HCT116 (cell line): Measurements from ENCODE around the gene CERS6. TPM values are rescaled to one million over a fixed set of nuclear protein-coding genes. Genes with fewer than 3 reads are reported as not detected.

ENCODE experiments used
- ATAC-seq: fragments of 200-7000 bp; cut with Tn5 transposase; 2 replicates; pipeline ENCODE4 v1.9.1; 2020; ENCODE audit warnings: mild to moderate bottlenecking, moderate library complexity
- BruUV-seq: library from RNA; stranded (reverse); fragments of 400-500 nt; replicated peaks from 2 replicates; lab custom pipeline; 2021; lab: Mats Ljungman, UMichigan
- CTCF ChIA-PET: fragments of 300-600 bp; sonication (Branson Sonifier 250); formaldehyde crosslinking; loops from one replicate; lab custom pipeline; 2021; ENCODE audit warnings: antibody characterized with exemption; lab: Charles Lee
- POLR2A ChIA-PET: fragments of 300-600, 350-600 bp; sonication (Branson Sonifier 250); formaldehyde crosslinking; loops from one replicate; lab custom pipeline; 2021; ENCODE audit warnings: antibody characterized with exemption; lab: Charles Lee
- RAD21 ChIA-PET, 2 experiments: fragments of 300-600 bp; sonication (Branson Sonifier 250); formaldehyde crosslinking; loops; one replicate each; lab custom pipeline; 2023; ENCODE audit warnings: low total read pairs in 2 of 2; ENCODE audit not compliant: uncharacterized antibody in 2 of 2, unreplicated experiment in 2 of 2, low non-redundant PET in 1 of 2; lab: Charles Lee
- DNase-seq: peaks from one replicate; pipeline ENCODE4 v3.0.0-alpha.2; 2010; ENCODE audit warnings: low read depth, low spot score
- H2AFZ ChIP-seq: fragments of 200-600 bp; shearing (Covaris generic), sonication (generic); 2 replicates; pipeline ENCODE4 v1.6.1; 2017; ENCODE audit warnings: low read depth, mixed run types, mixed read lengths, antibody characterized with exemption, low read length; ENCODE audit not compliant: poor library complexity, severe bottlenecking
- H3K27ac ChIP-seq: 2 replicates; pipeline ENCODE4 v1.5.1; 2012; ENCODE audit warnings: low read depth, low read length
- H3K27me3 ChIP-seq: fragments of 200-600 bp; sonication (generic); 2 replicates; pipeline ENCODE4 v1.6.1; 2016; ENCODE audit warnings: mixed run types, low read length, mixed read lengths; ENCODE audit not compliant: insufficient read depth
- H3K36me3 ChIP-seq, 2 experiments: fragments of 200-500 bp in 1 of 2; fragments of 200-600 bp in 1 of 2; sonication (Bioruptor generic) in 1 of 2; sonication (generic) in 1 of 2; 2 replicates each; pipeline versions ENCODE4 v1.5.1 to v1.6.1; 2014 to 2016; ENCODE audit warnings: low read length in 2 of 2, inconsistent platforms in 1 of 2, mixed read lengths in 1 of 2, mixed run types in 1 of 2; ENCODE audit not compliant: insufficient read depth in 2 of 2, control insufficient read depth in 1 of 2
- H3K4me1 ChIP-seq, 2 experiments: fragments of 200-600 bp in 1 of 2; sonication (generic) in 1 of 2; 2 replicates each; pipeline versions ENCODE4 v1.5.1 to v1.6.1; 2012 to 2017; ENCODE audit warnings: low read length in 2 of 2, inconsistent platforms in 1 of 2, mild to moderate bottlenecking in 1 of 2, mixed read lengths in 1 of 2, mixed run types in 1 of 2, moderate library complexity in 1 of 2; ENCODE audit not compliant: insufficient read depth in 2 of 2, control insufficient read depth in 1 of 2
- H3K4me2 ChIP-seq: fragments of 200-600 bp; sonication (generic); 2 replicates; pipeline ENCODE4 v1.6.1; 2017; ENCODE audit warnings: mixed run types, low read length, mixed read lengths
- H3K4me3 ChIP-seq, 2 experiments: fragments of 200-600 bp in 1 of 2; sonication (generic) in 1 of 2; replicated peaks in 1 of 2; 2 replicates each; pipeline ENCODE4 v1.5.1; 2011 to 2016; ENCODE audit warnings: low read length in 2 of 2, control low read depth in 1 of 2, low read depth in 1 of 2, mild to moderate bottlenecking in 1 of 2, mixed read lengths in 1 of 2, mixed run types in 1 of 2
- H3K79me2 ChIP-seq: fragments of 200-600 bp; sonication (generic); 2 replicates; pipeline ENCODE4 v1.6.1; 2017; ENCODE audit warnings: mild to moderate bottlenecking, mixed run types, low read length, moderate library complexity, mixed read lengths; ENCODE audit not compliant: insufficient read depth
- H3K9ac ChIP-seq: fragments of 200-600 bp; sonication (generic); 2 replicates; pipeline ENCODE4 v1.6.1; 2016; ENCODE audit warnings: low read length, mixed read lengths
- H3K9me2 ChIP-seq: fragments of 200-600 bp; sonication (generic), shearing (Covaris generic); 2 replicates; pipeline ENCODE4 v1.6.1; 2017; ENCODE audit warnings: mixed run types, mild to moderate bottlenecking, moderate library complexity; ENCODE audit not compliant: insufficient read depth
- H3K9me3 ChIP-seq, 2 experiments: fragments of 200-500 bp in 1 of 2; fragments of 200-600 bp in 1 of 2; sonication (Bioruptor generic) in 1 of 2; sonication (generic) in 1 of 2; 2 replicates each; pipeline ENCODE4 v1.6.1; 2014 to 2017; ENCODE audit warnings: low read length in 2 of 2, mixed read lengths in 2 of 2, inconsistent platforms in 1 of 2, low read depth in 1 of 2, mild to moderate bottlenecking in 1 of 2, mixed run types in 1 of 2, moderate library complexity in 1 of 2; ENCODE audit not compliant: control insufficient read depth in 1 of 2, insufficient read depth in 1 of 2
- H4K20me1 ChIP-seq: fragments of 200-600 bp; sonication (generic), shearing (Covaris generic); 2 replicates; pipeline ENCODE4 v1.6.1; 2017; ENCODE audit warnings: mixed run types, mild to moderate bottlenecking, moderate library complexity; ENCODE audit not compliant: insufficient read depth
- EGR1 ChIP-seq: IDR thresholded peaks from 2 replicates; pipeline ENCODE4 v1.6.1; 2012; ENCODE audit warnings: low read depth
- FOSL1 ChIP-seq: IDR thresholded peaks from 2 replicates; pipeline ENCODE4 v1.6.1; 2012; ENCODE audit warnings: low read depth
- JUND ChIP-seq: IDR thresholded peaks from 2 replicates; pipeline ENCODE4 v1.6.1; 2012
- SIN3A ChIP-seq: IDR thresholded peaks from 2 replicates; pipeline ENCODE4 v1.6.1; 2012; ENCODE audit warnings: low read depth
- ZNF274 ChIP-seq: fragments of 200-500 bp; sonication (Bioruptor generic); IDR thresholded peaks from 2 replicates; pipeline ENCODE4 v1.6.1; 2014; ENCODE audit warnings: mild to moderate bottlenecking, low read depth, low read length, inconsistent platforms
- intact Hi-C: fragments of 100-400 bp; cut with micrococcal nuclease; formaldehyde crosslinking; loops from 2 replicates; pipeline ENCODE4 v1.10.0; 2022
- total RNA-seq: library from RNA; stranded (reverse); gene quantifications from one replicate; pipeline ENCODE4 v1.2.1, GENCODE V29; 2021; ENCODE audit not compliant: unreplicated experiment
- TF ChIP-seq, protein P1 (sequence below), 3 experiments: fragments of 200-600 bp in 1 of 3; sonication (generic) in 1 of 3; IDR thresholded peaks in 2 of 3; conservative IDR thresholded peaks in 1 of 3; 2 replicates each; pipeline ENCODE4 v1.5.1; 2012 to 2017; ENCODE audit warnings: low read depth in 2 of 3, low read length in 2 of 3, antibody characterized with exemption in 1 of 3, borderline replicate concordance in 1 of 3, control low read depth in 1 of 3, mild to moderate bottlenecking in 1 of 3, mixed read lengths in 1 of 3, mixed run types in 1 of 3, moderate library complexity in 1 of 3; ENCODE audit not compliant: insufficient read depth in 1 of 3
- TF ChIP-seq, protein P2 (sequence below): IDR thresholded peaks from 2 replicates; pipeline ENCODE4 v1.6.1; 2012; ENCODE audit warnings: low read depth

Gene CERS6
- total RNA-seq, 1 experiment from 2014 or later, result 37.0 TPM

DNA sequence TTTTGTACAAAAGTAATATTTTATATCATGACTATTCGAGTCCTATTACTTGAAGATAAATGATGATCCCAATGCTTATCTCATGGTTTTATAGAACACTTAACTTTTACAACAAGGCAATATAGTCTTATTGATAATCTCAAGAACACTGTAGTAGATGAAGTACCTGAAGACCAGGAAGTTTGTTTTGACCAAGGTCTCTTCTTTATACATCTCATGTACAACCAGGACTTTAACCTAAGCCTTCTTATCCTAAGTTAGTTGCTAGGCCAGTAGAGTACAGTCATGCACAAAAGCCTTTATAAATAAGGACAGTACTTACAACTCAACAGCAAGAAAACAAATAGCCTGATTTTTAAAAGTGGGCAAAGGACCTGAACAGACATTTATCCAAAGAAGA, 198.6 kb downstream of the CERS6 start:
- no peaks in the 10 kb centered on the region for H3K27me3 ChIP-seq
- BruUV-seq, result no TSS peak
- no peaks in the 10 kb centered on the region for H3K79me2 ChIP-seq
- H3K27ac ChIP-seq, result no peak overlapping the region
- H2AFZ ChIP-seq, result no peak overlapping the region
- no peaks in the 10 kb centered on the region for H3K4me1 ChIP-seq
- no peak overlapping the region for H3K9ac ChIP-seq
- no peaks in the 10 kb centered on the region for H3K9me3 ChIP-seq
- RAD21 ChIA-PET, result no interaction called here
- H3K36me3 ChIP-seq, result no peaks in the 10 kb centered on the region
- POLR2A ChIA-PET, result no interaction called here
- H3K4me2 ChIP-seq, result no peak overlapping the region
- ATAC-seq (no peak), DNase-seq (no peak)
- no peaks in the 10 kb centered on the region for H4K20me1 ChIP-seq
- TF ChIP-seq EGR1 (no peak), SIN3A (no peak), ZNF274 (no peak), JUND (no peak), FOSL1 (no peak)
- TF ChIP-seq, protein P1, sequence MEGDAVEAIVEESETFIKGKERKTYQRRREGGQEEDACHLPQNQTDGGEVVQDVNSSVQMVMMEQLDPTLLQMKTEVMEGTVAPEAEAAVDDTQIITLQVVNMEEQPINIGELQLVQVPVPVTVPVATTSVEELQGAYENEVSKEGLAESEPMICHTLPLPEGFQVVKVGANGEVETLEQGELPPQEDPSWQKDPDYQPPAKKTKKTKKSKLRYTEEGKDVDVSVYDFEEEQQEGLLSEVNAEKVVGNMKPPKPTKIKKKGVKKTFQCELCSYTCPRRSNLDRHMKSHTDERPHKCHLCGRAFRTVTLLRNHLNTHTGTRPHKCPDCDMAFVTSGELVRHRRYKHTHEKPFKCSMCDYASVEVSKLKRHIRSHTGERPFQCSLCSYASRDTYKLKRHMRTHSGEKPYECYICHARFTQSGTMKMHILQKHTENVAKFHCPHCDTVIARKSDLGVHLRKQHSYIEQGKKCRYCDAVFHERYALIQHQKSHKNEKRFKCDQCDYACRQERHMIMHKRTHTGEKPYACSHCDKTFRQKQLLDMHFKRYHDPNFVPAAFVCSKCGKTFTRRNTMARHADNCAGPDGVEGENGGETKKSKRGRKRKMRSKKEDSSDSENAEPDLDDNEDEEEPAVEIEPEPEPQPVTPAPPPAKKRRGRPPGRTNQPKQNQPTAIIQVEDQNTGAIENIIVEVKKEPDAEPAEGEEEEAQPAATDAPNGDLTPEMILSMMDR (IDR thresholded peaks at IDR 0.05 in 2 of 3, conservative IDR thresholded peaks at IDR 0.05 in 1 of 3; ENCODE audit: borderline replicate concordance in 1 of 3, insufficient read depth in 1 of 3, low read depth in 2 of 3, low read length in 2 of 3), result no peak
- TF ChIP-seq, protein P2, sequence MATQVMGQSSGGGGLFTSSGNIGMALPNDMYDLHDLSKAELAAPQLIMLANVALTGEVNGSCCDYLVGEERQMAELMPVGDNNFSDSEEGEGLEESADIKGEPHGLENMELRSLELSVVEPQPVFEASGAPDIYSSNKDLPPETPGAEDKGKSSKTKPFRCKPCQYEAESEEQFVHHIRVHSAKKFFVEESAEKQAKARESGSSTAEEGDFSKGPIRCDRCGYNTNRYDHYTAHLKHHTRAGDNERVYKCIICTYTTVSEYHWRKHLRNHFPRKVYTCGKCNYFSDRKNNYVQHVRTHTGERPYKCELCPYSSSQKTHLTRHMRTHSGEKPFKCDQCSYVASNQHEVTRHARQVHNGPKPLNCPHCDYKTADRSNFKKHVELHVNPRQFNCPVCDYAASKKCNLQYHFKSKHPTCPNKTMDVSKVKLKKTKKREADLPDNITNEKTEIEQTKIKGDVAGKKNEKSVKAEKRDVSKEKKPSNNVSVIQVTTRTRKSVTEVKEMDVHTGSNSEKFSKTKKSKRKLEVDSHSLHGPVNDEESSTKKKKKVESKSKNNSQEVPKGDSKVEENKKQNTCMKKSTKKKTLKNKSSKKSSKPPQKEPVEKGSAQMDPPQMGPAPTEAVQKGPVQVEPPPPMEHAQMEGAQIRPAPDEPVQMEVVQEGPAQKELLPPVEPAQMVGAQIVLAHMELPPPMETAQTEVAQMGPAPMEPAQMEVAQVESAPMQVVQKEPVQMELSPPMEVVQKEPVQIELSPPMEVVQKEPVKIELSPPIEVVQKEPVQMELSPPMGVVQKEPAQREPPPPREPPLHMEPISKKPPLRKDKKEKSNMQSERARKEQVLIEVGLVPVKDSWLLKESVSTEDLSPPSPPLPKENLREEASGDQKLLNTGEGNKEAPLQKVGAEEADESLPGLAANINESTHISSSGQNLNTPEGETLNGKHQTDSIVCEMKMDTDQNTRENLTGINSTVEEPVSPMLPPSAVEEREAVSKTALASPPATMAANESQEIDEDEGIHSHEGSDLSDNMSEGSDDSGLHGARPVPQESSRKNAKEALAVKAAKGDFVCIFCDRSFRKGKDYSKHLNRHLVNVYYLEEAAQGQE, result no peak
- CTCF ChIA-PET, result no interaction called here
- intact Hi-C loops, result no loop called here
- no peak overlapping the region for H3K4me3 ChIP-seq
- H3K9me2 ChIP-seq, result no peaks in the 10 kb centered on the region
